Activated CD4-positive, alpha-beta T cell treated with anti-CD3 and anti-CD28 coated beads, Interleukin-2, Interleukin-4, amounts not matched to agents 100 ng/mL and 50 ng/mL, durations not matched to agents 16 hours and 8 hours (primary cell): Measurements from ENCODE around the gene CECR2.
A peak's percentile ranks its signal among the peaks of the same experiment; 100 is the strongest.

Source experiments
- DNase-seq: peaks from one replicate; pipeline ENCODE4 v3.0.0-alpha.2; 2020; ENCODE audit warnings: low spot score

The CECR2 gene

DNA sequence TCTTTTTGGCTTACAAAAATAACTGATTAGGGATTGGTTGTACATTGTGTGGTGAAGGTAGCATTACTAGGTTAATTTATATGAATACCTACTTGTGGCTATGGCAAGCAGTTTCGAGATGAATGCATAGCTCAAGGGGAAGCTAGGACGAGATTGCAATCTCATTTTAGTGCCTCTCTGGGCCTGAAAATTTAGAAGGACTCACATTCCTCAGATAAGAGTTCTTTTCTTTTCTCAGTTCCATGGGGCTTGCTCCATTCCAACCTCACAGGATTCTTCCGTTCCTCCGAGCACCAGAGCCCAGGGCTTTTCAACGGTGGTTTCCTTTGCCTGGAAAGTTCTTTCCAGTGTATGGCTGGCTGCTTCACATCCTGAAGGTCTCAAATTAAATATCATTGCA, 82.1 kb downstream of the CECR2 start:
- peak; percentile 9 for DNase-seq

GRCh38 chr22:17460895-17461294, 91.6 kb downstream of the CECR2 start:
- no peak for DNase-seq

- no peak for DNase-seq
Measured at GRCh38 chr22:17470880-17471500, 101.7 kb downstream of the CECR2 start.

DNA sequence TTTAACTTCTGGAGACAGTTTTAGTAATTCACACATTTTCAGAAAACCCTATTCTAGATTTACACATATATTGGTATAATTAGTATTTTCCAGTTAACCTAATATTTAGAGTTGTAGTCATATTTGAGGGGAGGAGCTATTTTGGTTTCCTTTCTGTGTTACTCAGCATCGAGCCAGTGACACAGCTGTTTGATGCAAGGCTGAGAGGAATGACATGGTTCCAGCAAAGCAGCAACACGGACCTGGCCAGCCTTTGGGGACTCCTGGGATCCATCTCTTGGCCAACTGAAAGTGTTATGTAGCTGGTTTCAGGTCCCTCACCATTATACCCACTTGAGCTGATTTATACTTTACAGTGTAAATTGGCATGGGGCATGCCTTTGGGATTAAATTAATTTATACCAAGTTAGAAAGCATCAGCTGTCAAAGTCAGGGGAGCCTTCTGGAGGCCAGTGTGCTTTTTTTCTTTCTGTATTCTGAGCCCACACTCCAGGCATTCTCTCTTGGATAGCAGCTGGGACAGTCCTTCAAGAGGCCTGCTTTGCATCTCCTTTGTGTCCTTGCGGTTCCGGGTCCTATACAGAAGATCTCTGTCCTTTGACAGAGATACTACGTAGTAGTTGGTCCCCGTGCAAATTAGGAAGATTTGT, 102.8 kb downstream of the CECR2 start:
- DNase-seq: no peak

- DNase-seq: no peak
Measured at GRCh38 chr22:17472932-17473331, 103.7 kb downstream of the CECR2 start.

- no peak for DNase-seq
Measured at GRCh38 chr22:17475318-17476230, 106.3 kb downstream of the CECR2 start.

DNA sequence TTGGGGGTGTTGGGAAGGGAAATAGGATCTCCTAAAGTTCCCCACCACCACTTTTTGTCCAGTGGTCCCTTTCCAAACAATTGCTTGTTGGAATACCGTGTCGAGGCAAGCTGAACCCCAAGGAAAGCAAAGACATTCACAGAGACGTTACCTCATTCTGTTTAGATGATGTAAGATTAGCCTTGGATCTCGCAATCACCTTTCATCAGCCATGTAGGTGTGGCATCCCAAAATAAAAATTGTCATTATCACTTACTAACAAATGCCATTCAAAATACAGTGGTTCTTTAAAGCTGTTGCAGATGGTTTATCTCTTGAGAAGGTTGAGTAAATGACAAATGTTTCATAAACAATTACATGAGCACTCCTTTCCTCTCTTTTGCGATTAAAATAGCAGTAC, 107.6 kb downstream of the CECR2 start:
- DNase-seq: no peak

- DNase-seq: no peak
Measured at GRCh38 chr22:17477391-17477833, 108.2 kb downstream of the CECR2 start.

DNA sequence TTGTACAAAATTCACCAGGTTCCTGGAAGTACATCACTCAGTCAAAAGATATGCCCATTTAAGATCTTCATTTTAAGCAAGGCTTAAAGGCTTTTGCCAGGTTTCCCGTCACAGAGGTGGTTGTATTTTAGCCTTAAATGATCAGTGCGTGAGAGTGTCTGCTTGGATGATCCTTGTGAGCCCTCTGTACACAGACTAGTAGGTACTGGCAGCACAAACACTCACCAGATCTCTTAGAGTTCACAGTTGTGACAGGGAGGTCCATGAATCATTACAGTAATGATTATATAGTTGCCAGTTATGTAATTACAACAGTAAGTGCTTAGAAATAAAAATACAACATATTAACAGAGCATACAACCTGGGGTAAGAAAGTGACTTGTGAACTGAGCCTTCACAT, 109.9 kb downstream of the CECR2 start:
- no peak for DNase-seq

GRCh38 chr22:17481424-17481823, 112.2 kb downstream of the CECR2 start:
- DNase-seq: peak; percentile 20

- no peak for DNase-seq
Measured at GRCh38 chr22:17483688-17484372, 114.6 kb downstream of the CECR2 start.

GRCh38 chr22:17484608-17485007, 115.3 kb downstream of the CECR2 start:
- no peak for DNase-seq

DNA sequence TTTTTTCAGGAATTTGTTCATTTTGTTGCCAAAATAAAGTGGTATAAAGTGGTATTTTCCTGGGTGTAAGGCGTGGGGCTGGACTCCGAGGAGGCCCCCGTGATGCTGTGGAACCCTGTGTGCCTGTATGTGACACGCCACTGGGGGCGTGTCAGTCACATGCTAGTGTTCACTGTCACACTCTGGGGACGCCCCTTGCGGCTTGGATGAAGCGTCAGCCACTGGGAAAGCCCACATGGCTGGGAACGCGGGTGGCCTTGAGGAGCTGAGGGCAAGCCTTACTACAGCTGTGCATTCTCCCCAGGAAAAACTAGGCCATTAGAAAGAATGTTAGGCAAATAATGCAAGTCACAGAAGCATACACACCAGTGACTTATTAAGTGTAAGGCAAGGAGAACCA, 117.1 kb downstream of the CECR2 start:
- no peak for DNase-seq

GRCh38 chr22:17486719-17487118, 117.5 kb downstream of the CECR2 start:
- DNase-seq: no peak

- no peak for DNase-seq
Measured at GRCh38 chr22:17489101-17489500, 119.8 kb downstream of the CECR2 start.

DNA sequence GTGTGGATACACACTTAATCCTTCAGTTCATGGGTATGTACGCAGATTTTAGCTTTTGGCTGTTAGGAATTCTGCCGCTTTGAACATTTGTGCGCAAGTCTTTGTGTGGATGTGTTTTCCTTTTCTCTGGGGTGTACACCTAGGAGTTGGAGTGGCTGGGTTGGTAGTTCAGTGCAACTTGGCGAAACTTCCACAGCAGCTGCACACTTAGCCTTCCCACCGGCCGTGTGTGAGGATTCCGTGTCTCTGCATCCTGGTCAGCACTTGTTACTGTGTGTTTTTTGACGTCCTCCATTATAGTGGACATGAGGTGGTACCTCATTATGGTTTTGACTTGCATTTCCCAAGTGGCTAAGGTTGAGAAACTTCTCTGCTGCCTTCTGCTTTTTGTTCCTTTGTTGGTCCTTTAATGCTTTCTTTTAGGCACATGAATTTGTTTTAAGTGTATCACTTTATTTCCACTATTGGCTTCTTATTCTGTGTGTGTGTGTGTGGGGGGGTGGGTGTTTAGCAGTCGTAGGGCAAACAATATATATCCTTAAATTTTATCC, 121.9 kb downstream of the CECR2 start:
- no peak for DNase-seq

DNA sequence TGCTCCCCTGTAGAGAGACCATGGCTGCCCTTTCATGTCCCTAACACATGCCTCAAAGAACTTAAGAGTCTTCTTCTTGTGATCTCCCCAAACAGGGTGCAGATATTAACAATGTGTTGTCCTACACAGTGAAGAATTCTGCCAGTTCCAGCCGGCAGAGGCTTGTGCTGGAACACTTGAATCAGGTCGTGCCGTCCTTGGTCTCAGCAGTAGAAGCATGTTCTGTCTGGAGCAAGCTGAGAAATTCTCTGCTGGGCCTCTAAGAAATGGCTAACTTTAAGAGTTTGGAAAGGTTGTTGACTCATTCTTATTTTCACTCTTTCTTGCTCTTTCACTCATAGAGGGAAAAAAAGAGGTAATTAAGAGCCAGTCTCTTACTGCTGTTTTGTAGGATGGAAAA, 123.0 kb downstream of the CECR2 start:
- no peak for DNase-seq

GRCh38 chr22:17493419-17493981, 124.2 kb downstream of the CECR2 start:
- no peak for DNase-seq

DNA sequence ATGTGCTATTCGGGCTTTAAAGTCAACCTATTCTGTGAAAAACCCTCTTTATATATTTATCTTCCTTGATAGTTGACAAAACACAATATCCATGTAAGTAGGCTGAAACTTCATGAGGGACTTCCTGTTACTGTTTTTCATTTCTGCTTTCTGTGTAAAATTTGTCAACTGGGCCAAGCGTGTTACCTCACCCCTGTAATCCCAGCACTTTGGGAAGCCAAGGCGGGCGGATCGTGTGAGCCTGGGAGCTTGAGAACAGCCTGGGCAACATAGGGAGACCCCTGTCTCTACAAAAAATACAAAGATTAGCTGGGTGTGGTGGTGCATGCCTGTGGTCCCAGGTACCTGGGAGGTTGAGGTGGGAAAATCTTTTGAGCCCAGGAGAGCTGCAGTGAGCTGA, 127.6 kb downstream of the CECR2 start:
- DNase-seq: no peak

- DNase-seq: peak; percentile 44
Measured at GRCh38 chr22:17501679-17502285, 132.5 kb downstream of the CECR2 start.

GRCh38 chr22:17508110-17508509, 138.8 kb downstream of the CECR2 start:
- DNase-seq: no peak
